NCI-H1694 (cell line): ENCODE data around the gene TBC1D22A.

ENCODE experiments used
- DNase-seq: peaks from one replicate; lab custom pipeline; 2025; lab: John Stamatoyannopoulos, UW

TBC1D22A gene

GRCh38 chr22:47189056-47189916, 426.8 kb downstream of the TBC1D22A start:
- DNase-seq, result no peak

DNA sequence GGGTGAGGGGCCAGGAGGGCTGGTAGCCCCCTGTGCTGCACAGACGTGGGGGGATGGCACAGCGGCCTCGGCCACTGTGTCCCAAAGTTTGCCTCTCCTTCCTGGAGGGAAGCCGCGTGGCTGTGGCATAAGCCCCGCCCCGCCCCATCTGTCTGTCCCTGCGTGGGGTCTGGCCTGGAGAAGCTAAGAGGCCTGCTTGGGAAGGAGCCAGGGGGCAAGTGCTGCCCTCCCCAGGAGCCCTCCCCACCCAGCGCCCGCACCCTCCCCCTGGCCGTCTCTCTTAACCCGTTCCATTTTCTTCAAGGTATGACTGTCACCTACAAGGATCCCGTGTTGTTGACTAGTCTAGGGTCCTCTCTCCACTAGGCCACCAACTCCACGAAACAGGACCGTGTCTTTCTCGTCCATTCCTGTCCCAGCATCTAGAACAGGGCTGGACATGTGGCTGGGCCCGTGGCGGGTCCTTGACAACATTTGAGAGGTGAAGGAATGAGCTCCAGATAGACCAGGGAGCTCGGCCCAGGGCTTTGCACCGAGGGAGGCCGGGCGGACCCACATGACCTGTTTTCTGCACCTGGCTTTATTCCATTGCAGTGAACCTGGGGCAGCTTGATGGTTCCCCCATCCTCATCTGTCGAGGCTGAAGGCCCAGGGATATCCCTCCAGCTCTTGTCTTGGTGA, 428.0 kb downstream of the TBC1D22A start:
- DNase-seq, result no peak

DNA sequence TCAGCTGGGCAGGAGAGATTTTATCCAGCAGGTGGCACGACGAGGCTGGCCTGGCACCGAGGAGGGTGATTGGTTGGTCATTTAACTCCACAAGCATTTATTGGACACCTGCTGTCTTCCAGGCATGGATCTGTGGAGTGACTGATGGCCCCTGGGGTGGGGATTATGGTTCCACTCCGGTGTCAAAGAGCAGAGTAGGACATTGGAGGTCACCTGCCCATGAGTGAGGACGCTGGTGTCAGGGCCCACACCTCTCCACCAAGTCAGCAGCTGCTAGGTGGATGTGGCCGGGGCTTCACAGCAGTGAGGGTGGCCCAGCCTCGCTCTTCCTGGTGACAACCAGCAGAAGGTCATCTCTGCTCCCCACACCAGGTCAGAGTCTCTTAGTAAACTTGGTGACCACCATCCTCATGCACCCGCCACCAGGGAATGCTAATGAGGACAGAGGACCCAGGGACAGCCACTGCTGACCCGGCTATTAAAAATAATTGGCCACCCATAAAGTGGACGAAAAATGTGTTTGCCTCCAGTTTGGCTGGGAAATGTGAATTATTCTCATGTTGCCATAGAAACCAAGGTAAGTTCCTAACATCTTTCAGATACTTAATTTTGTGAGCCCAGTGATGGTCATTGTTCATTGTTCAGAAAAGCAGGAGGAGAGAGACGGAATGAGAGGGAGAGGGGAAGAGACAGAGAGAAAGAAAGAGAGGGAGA, 428.7 kb downstream of the TBC1D22A start:
- DNase-seq, result no peak

- DNase-seq, result no peak
These were observed 429.5 kb downstream of the TBC1D22A start for GRCh38 chr22:47191671-47192650.

DNA sequence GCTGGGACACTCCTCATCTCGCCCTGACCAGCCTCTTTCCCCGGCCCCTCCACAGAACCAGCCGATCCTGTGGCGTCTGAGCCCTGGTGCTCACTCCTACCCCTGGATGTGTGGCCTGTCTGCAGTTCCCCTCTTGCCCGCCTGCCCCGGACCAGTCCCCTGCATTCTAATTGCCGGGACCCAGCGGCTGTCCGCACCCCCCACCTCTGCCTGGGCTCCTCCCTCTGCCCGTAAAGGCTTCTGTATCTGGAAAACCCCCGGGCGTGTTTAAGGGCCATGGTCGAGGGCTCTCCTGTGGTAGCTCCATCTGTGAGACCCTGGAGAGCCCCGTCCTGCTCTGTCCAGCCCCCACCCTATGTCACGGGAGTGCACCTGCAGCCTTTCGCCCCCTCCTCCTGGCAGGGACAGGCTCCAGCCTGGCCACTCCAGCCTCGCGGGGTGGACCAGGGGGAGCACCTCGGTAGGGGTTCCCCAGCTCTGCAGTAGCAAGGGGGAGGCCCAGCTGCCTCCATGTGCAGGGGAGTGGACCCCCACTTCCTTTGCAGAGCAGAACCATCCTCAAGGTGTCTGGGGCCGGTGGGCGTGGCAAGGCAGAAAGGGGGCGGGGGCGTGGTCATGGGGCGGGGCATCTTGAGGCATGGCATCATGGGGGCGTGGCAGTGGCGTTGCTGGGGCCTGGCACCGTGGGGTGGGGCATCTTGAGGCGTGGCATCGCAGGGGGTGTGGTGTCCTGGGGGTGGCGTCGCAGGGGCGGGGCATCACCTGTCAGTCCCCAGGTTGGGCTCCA, 430.4 kb downstream of the TBC1D22A start:
- no peak for DNase-seq

DNA sequence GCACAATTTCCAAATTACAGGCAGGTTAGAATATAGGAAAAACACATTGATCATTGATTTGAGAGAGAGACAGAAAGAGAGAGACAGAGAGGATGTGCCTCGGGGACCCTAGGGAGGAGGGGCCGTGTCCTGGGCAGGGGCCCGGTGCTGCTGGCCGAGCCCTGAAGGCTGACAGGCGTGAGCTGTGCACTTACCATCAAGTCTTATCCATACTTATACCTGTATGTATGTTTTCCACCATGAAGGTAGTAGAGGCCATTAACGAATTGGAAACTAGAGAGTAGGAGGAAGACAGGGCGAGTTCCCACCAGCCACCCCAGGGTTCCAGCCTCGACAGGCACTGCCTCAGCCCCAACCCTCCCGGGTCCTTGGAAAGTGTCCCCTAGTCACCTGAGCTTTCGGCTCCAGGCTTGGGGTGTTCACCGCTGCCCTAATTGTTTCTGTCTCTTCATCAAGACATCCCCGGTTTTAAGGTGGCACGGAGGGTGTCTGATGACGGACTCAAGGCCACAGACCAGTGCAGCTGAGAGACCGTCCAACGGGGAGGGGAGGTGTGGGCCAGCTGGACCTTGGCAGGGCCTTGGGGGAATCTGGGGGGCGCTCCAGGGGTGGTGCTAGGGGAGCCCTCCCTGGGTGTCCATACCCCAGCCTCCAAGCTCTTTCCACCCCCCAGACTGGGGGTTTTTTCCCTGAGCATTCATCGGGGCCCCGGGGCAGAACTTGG, 431.3 kb downstream of the TBC1D22A start:
- DNase-seq, result no peak

DNA sequence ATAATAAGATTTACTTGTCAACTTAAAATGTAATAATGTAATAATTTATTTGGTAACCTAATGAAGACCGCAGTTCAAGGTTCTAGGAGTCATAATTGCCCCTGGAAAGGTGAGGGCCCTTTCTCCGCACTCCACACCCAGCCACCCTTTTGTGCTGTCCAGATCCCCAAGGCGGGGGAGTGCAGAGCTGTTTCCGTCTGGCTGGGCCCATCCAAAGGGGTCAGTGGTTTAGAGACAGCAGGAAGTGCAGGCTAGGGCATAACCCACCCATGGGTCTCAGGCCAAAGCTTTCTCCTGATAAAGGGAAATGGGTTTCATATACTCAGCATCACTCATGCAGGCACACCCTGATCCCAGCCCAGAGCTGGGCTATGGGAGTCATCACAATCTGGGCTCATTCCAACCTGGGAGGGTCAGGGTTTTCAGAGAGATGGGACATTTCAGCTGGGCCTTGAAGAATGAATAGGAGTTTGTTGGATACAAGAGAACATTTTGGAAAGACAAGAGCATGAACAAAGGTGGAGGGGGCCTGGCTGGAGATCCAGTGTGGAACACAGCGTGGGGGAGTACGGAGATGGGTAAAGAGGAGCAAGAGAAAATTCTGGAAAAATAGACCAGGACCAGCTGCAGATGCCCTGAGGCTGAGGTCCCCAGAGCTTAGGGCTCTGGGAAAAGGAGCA, 432.2 kb downstream of the TBC1D22A start:
- DNase-seq, result no peak

DNA sequence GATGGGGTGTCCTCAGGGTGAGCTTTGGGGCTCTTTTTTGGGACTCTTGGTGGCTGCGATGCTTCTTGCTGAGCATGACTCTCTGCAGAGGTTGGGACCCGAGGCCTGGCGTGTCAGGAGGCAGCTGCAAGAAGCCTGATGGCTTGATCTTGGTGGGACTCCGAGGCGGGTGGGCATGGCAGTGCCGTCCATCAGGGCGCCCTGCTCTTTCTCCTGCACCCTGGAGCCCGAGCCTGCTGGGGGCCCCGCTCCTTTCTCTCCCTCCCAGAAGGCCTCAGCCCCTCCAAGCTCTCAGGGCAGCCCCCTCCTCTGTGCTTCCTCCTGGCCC, 432.7 kb downstream of the TBC1D22A start:
- no peak for DNase-seq

DNA sequence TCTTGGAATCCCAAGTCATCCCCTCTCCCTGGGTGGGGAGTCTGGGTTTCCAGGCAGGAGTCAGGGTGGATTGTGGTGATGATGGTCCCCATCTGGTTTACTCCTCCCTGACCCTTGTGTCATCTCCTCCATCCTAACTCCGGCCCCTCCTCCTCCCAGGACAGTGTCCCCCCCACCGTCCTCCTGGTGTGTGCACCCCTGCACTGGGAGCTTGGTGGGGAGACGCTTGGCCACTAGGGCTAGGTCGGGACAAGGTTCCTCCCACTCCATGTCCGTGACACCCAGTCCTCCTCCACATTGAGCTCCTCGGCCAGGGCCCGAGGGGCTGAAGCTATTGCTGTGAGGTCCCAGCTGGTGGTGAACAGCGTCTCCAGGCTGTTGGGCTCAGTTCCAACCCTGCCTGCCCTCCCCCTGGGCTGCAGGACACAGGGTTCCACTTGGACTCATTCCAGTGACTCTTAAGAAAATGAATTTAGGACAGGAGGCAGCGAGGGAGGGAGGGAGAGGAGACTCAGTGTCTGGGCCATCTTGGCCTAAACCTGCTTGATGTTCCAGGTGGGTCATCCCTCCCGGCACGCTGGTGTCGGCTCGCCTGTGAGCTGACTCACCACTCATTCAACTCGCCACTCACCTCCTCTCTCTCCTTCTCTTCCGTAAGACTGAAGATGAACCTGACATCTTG, 433.2 kb downstream of the TBC1D22A start:
- no peak for DNase-seq

GRCh38 chr22:47196166-47196849, 433.9 kb downstream of the TBC1D22A start:
- DNase-seq, result no peak

- DNase-seq, result no peak
These were observed 434.7 kb downstream of the TBC1D22A start for GRCh38 chr22:47196881-47197772.

GRCh38 chr22:47197773-47198500, 435.5 kb downstream of the TBC1D22A start:
- DNase-seq, result no peak

DNA sequence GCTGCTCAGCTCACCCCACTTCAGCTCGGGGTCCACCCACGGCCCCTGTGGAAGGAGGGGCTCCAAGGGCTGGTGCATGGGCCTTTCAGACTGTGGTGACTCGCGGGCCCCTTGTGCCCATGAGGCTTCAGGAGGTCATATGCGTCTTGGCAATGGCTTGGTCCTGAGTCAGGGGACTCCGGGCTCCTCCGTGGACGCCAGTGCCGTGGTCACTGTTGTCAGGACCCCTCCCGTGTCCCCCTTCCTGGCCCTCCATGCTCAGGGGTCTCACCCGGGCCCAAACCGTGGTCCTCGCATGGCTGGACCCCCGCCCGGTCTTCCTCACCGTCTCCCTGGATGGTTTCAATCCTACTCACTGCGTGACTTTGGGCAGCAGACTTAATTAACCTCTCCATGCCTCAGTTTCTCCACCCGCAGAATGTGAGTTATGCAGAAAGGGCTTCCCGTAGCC, 436.4 kb downstream of the TBC1D22A start:
- DNase-seq, result no peak

DNA sequence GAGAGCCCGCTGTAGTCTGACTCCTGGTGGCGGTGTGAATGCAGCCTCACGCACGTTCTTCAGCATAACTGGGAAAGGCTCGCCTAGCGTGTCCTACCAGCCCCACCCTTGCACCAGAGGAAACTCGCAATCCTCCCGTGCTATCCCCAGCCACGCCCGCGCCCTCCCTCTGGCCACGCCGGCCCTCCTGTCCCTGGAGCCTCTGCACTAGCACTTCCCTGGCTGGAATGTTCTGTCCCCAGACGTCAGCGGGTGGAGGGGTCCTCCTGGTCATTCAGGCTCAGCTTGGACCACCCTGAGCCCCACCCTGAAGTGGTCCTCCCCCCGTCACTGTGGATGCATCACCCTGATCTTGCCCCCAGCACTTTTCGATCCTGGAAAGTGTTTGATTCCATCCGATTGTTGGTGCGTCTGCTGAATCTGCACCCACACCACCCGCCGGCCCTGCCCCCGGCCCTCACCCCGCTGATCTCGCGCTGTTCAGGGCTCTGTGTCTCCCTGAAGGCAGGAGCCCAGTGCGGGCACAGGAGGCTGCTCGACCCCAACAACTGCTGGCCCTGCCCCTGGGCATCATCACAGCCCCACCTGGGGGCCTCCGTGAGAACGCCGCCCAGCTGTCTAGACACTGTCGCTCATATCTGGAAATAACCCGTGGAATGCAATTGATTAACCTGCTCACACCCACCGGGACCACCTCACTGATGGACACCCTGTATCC, 437.0 kb downstream of the TBC1D22A start:
- DNase-seq, result no peak

DNA sequence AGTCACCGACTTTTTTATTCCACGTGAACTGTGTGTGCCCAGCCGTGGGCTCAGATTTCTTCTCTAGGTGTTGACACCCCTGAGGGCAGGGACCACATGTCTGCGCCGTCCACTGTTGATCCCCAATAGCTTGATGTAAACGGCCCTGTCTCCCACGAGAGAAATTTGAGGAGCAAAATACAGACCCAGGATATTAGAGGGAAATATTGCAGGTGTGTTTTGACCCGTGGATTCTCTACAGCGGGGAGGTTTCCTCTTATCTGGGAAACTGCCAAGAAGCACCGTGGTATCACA, 437.5 kb downstream of the TBC1D22A start:
- DNase-seq, result no peak
